Stimulated activated naive B cell treated with anti-CD40 and anti-IgM and Interleukin-4, amounts not matched to agents 10 μg/mL and 1 μg/mL and 100 μg/mL, for 72 hours (primary cell): ENCODE data around the gene CETN1.

Source experiments
- ATAC-seq, 2 donors: fragments of 150-1000 bp; cut with Tn5 transposase; replicated peaks; 2 replicates each; pipeline ENCODE4 v1.10.0; 2021; ENCODE audit warnings: moderate library complexity in 1 of 2
- DNase-seq: peaks from one replicate; pipeline ENCODE4 v3.0.0; 2021
- H3K27ac Mint-ChIP-seq: one replicate; pipeline ENCODE4 v1.8.0; 2022; ENCODE audit warnings: mild to moderate bottlenecking, mixed read lengths
- H3K27me3 Mint-ChIP-seq, 2 donors: one replicate each; pipeline ENCODE4 v1.8.0; 2022; ENCODE audit warnings: mixed read lengths in 2 of 2
- H3K36me3 Mint-ChIP-seq, 2 donors: one replicate each; pipeline ENCODE4 v1.8.0; 2022; ENCODE audit warnings: mixed read lengths in 2 of 2, mild to moderate bottlenecking in 1 of 2
- H3K4me1 Mint-ChIP-seq, 2 donors: one replicate each; pipeline ENCODE4 v1.8.0; 2022; ENCODE audit warnings: mixed read lengths in 2 of 2, mild to moderate bottlenecking in 1 of 2
- H3K4me3 Mint-ChIP-seq, 2 donors: one replicate each; pipeline ENCODE4 v1.8.0; 2022; ENCODE audit warnings: mild to moderate bottlenecking in 2 of 2, mixed read lengths in 2 of 2, moderate library complexity in 1 of 2
- H3K9me3 Mint-ChIP-seq, 2 donors: one replicate each; pipeline ENCODE4 v1.8.0; 2022; ENCODE audit warnings: mixed read lengths in 2 of 2, mild to moderate bottlenecking in 1 of 2

The CETN1 gene

GRCh38 chr18:623761-624620, 43.8 kb downstream of the CETN1 start:
- peak; percentile 17 for DNase-seq
- peak; percentile 79 to 82 for ATAC-seq
- Mint-ChIP-seq H3K27ac (no peak overlapping the region), H3K4me3 (no peak overlapping the region), H3K4me1 (peaks cover 0 to 2% of the 10 kb centered on the region in 2 donors), H3K27me3 (peaks cover 7 to 12% of the 10 kb centered on the region in 2 donors), H3K36me3 (no peaks in the 10 kb centered on the region), H3K9me3 (no peaks in the 10 kb centered on the region)

- ATAC-seq (no peak), DNase-seq (no peak)
- H3K9me3 Mint-ChIP-seq, result peaks cover 0 to 3% of the 10 kb centered on the region in 2 donors
- no peaks in the 10 kb centered on the region for H3K36me3 Mint-ChIP-seq
- peaks cover 8 to 15% of the 10 kb centered on the region in 2 donors for H3K27me3 Mint-ChIP-seq
- H3K27ac Mint-ChIP-seq, result no peak overlapping the region
- no peak overlapping the region for H3K4me3 Mint-ChIP-seq
- peaks cover 0 to 2% of the 10 kb centered on the region in 2 donors for H3K4me1 Mint-ChIP-seq
Measured at GRCh38 chr18:627231-627630, 47.1 kb downstream of the CETN1 start.

- DNase-seq, result no peak
- ATAC-seq, result no peak
- Mint-ChIP-seq H3K36me3 (no peaks in the 10 kb centered on the region), H3K27ac (no peak overlapping the region), H3K4me1 (no peaks in the 10 kb centered on the region), H3K9me3 (peaks cover 0 to 3% of the 10 kb centered on the region in 2 donors), H3K4me3 (no peak overlapping the region), H3K27me3 (peaks cover 3 to 5% of the 10 kb centered on the region in 2 donors)
Measured at GRCh38 chr18:629269-630150, 49.3 kb downstream of the CETN1 start.

- DNase-seq (no peak), ATAC-seq (no peak)
- H3K4me1 Mint-ChIP-seq, result no peaks in the 10 kb centered on the region
- H3K9me3 Mint-ChIP-seq, result peaks cover 0 to 3% of the 10 kb centered on the region in 2 donors
- H3K27ac Mint-ChIP-seq, result no peak overlapping the region
- H3K4me3 Mint-ChIP-seq, result no peak overlapping the region
- H3K36me3 Mint-ChIP-seq, result no peaks in the 10 kb centered on the region
- H3K27me3 Mint-ChIP-seq, result peaks cover 3 to 5% of the 10 kb centered on the region in 2 donors
Measured at GRCh38 chr18:631560-631959, 51.4 kb downstream of the CETN1 start.
